CD4-positive, CD25-positive, alpha-beta regulatory T cell (primary cell): ENCODE data around the gene CSNK1E. TPM values are rescaled to one million over a fixed set of nuclear protein-coding genes. Genes with fewer than 3 reads are reported as not detected.

Source experiments
- ATAC-seq, 2 donors: fragments of 150-1000 bp; cut with Tn5 transposase; one replicate each; pipeline ENCODE4 v1.10.0; 2021; ENCODE audit warnings: low read depth in 2 of 2, moderate number of reproducible peaks in 2 of 2, moderate library complexity in 1 of 2
- DNase-seq, 3 donors: peaks; one replicate each; pipeline versions ENCODE4 v3.0.0 to v3.0.0-alpha.2; 2012 to 2022; ENCODE audit warnings: mixed read lengths in 1 of 3
- H3K27ac ChIP-seq: one replicate; pipeline ENCODE4 v1.7.0; 2013; ENCODE audit warnings: mild to moderate bottlenecking, low read length; ENCODE audit not compliant: insufficient read depth, poor library complexity, severe bottlenecking
- H3K27me3 ChIP-seq: one replicate; pipeline ENCODE4 v1.7.0; 2013; ENCODE audit warnings: low read length; ENCODE audit not compliant: control insufficient read depth, insufficient read depth
- H3K36me3 ChIP-seq: one replicate; pipeline ENCODE4 v1.7.0; 2013; ENCODE audit warnings: mild to moderate bottlenecking, low read length, moderate library complexity; ENCODE audit not compliant: control insufficient read depth, insufficient read depth
- H3K4me1 ChIP-seq: 2 replicates; pipeline ENCODE4 v1.7.0; 2013; ENCODE audit warnings: mild to moderate bottlenecking, low read length; ENCODE audit not compliant: insufficient read depth, control insufficient read depth, poor library complexity, severe bottlenecking
- H3K4me3 ChIP-seq: one replicate; pipeline ENCODE4 v1.7.0; 2013; ENCODE audit warnings: low read depth, mild to moderate bottlenecking, low read length, moderate library complexity
- H3K9me3 ChIP-seq, 2 experiments: 1 replicate in 1 of 2; 2 replicates in 1 of 2; pipeline ENCODE4 v1.7.0; 2013; ENCODE audit warnings: low read length in 2 of 2, mild to moderate bottlenecking in 1 of 2, moderate library complexity in 1 of 2; ENCODE audit not compliant: control insufficient read depth in 2 of 2
- H3K27ac Mint-ChIP-seq, 3 donors: one replicate each; pipeline ENCODE4 v1.8.0; 2020 to 2022; ENCODE audit warnings: mild to moderate bottlenecking in 3 of 3, mixed read lengths in 3 of 3, moderate library complexity in 2 of 3
- H3K27me3 Mint-ChIP-seq: one replicate; pipeline ENCODE4 v1.8.0; 2022; ENCODE audit warnings: mild to moderate bottlenecking, mixed read lengths
- H3K36me3 Mint-ChIP-seq: one replicate; pipeline ENCODE4 v1.8.0; 2020; ENCODE audit warnings: mixed read lengths
- H3K4me1 Mint-ChIP-seq, 4 donors: one replicate each; pipeline ENCODE4 v1.8.0; 2020 to 2022; ENCODE audit warnings: mixed read lengths in 4 of 4, mild to moderate bottlenecking in 1 of 4
- H3K4me3 Mint-ChIP-seq, 4 donors: one replicate each; pipeline ENCODE4 v1.8.0; 2020 to 2022; ENCODE audit warnings: mild to moderate bottlenecking in 4 of 4, mixed read lengths in 4 of 4, moderate library complexity in 3 of 4
- H3K9me3 Mint-ChIP-seq, 7 donors: one replicate each; pipeline ENCODE4 v1.8.0; 2020 to 2022; ENCODE audit warnings: mixed read lengths in 7 of 7, mild to moderate bottlenecking in 3 of 7, moderate library complexity in 2 of 7
- polyA plus RNA-seq, 4 donors: library from polyadenylated mRNA; unstranded; fragments of 300-500 nt; fragmentation: Illumina TruSeq; gene quantifications; one replicate each; pipeline ENCODE4 v1.2.3, GENCODE V29; 2021
- total RNA-seq: library from RNA; stranded (reverse); gene quantifications from one replicate; pipeline ENCODE4 v1.2.3, GENCODE V29; 2022

Gene CSNK1E
- total and polyA plus RNA-seq, 5 donors from 2014 or later: 7.4 to 154 (median 10.8) TPM

- DNase-seq: no peak
- Histone ChIP-seq H3K9me3 (no peaks in the 10 kb centered on the region), H3K27ac (no peak overlapping the region), H3K4me1 (peaks cover 16% of the 10 kb centered on the region), H3K27me3 (no peaks in the 10 kb centered on the region), H3K36me3 (no peaks in the 10 kb centered on the region), H3K4me3 (no peak overlapping the region)
- H3K36me3 Mint-ChIP-seq: no peaks in the 10 kb centered on the region
- H3K4me1 Mint-ChIP-seq: peaks cover 0 to 19% (median 7%) of the 10 kb centered on the region in 4 donors
- peak overlapping the region in 1 of 3 donors; percentile 10 for H3K27ac Mint-ChIP-seq
- no peaks in the 10 kb centered on the region for H3K27me3 Mint-ChIP-seq
- peak overlapping the region in 2 of 4 donors; percentile 41 to 47 for H3K4me3 Mint-ChIP-seq
- no peaks in the 10 kb centered on the region for H3K9me3 Mint-ChIP-seq
- ATAC-seq: no peak
Measured at GRCh38 chr22:38320605-38321402, 3.6 kb upstream of the CSNK1E start.

- Histone ChIP-seq H3K27ac (no peak overlapping the region), H3K4me3 (no peak overlapping the region), H3K36me3 (no peaks in the 10 kb centered on the region), H3K9me3 (no peaks in the 10 kb centered on the region), H3K4me1 (peaks cover 33% of the 10 kb centered on the region), H3K27me3 (no peaks in the 10 kb centered on the region)
- ATAC-seq: no peak
- Mint-ChIP-seq H3K27me3 (no peaks in the 10 kb centered on the region), H3K4me3 (peak overlapping the region; percentile 75 to 89 (median 82)), H3K9me3 (no peaks in the 10 kb centered on the region), H3K4me1 (peaks cover 0 to 36% (median 22%) of the 10 kb centered on the region in 4 donors), H3K27ac (peak overlapping the region; percentile 92 to 93 (median 93)), H3K36me3 (no peaks in the 10 kb centered on the region)
- no peak for DNase-seq
Measured at GRCh38 chr22:38318792-38319773, 1.9 kb upstream of the CSNK1E start.

DNA sequence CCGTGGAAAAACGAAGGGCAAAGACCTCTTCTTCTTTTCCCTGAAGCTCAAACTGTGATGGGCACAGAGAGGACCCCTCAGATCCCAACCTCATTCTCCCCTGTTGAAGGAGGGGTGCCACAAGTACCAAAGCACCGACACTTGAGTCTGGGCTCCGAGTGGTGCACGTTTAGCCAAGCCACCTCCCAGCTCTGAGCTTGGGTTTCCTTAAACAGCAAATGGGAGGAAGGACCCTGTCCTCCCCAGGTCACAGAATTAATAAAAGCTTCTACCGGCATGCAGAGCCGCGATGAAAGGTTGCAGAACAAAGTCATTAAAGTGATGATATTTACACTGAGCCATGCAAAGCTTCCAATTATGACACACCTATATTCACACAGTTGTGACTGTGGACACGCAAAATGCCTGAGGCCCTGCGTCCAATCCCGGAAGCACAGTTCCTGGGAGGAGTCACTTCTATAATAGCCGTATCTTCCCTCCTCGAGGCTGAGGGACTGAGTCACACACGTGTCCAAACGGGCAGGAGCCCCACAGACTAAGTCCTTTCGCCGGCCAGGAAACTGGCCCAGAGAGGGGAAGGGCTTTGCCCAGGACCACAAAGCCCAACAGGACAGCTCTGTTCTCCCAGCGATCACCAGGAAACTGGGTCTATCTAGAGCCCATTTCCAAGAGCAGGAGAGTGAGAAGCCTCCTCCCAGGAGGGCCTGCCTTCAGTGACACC is 922 bp upstream of the CSNK1E start:
- H3K4me1 ChIP-seq: peaks cover 42% of the 10 kb centered on the region
- H3K27ac ChIP-seq: peak overlapping the region; percentile 87
- ATAC-seq: no peak
- no peaks in the 10 kb centered on the region for H3K9me3 ChIP-seq
- peak overlapping the region; percentile 84 to 94 (median 88) for H3K4me3 Mint-ChIP-seq
- no peaks in the 10 kb centered on the region for H3K9me3 Mint-ChIP-seq
- peaks cover 3 to 45% (median 27%) of the 10 kb centered on the region in 4 donors for H3K4me1 Mint-ChIP-seq
- H3K4me3 ChIP-seq: peak overlapping the region; percentile 57
- H3K36me3 ChIP-seq: no peaks in the 10 kb centered on the region
- no peaks in the 10 kb centered on the region for H3K36me3 Mint-ChIP-seq
- peak overlapping the region; percentile 92 to 93 (median 93) for H3K27ac Mint-ChIP-seq
- DNase-seq: peak in 1 of 3 donors; percentile 7
- H3K27me3 ChIP-seq: no peaks in the 10 kb centered on the region
- no peaks in the 10 kb centered on the region for H3K27me3 Mint-ChIP-seq

DNA sequence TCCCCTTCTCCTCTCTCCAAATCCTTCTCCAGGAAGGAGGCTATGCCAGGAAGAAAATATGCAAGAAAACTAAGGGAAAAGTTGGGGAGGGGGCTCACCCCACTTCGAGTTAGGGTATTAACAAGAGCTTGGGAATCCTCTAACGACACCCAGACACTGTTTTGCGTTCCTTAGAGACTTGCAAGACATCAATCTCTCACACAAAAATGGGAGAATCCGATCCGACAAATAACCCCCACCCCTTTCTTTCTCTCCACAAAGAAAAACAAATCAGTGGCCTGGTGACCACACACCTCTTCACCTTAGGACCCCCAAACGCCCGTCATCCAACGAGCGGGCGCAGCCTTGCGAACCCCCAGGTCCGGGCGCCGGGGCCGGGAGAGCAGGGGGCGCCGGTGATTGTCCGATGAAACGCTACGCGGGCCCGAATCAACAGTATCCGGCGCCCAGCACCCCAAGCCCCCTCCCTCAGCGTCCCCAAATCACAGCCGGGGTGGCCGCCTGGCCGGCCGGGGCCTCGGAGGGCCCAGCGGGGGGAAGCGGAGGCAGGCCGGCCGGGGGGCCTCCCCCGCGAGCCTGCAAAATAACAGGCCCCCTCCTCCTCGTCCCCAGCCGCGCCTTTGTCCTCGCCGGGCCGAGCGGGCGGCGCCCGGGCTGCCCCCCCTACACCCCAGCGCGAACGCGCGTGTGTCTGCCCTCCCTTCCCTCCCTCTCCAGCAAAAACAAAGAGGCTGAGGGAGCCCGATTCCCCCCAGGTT is 690 bp downstream of the CSNK1E start:
- Histone ChIP-seq H3K9me3 (no peaks in the 10 kb centered on the region), H3K4me1 (peaks cover 45% of the 10 kb centered on the region), H3K27me3 (no peaks in the 10 kb centered on the region), H3K4me3 (peak overlapping the region; percentile 86), H3K36me3 (peaks cover 1% of the 10 kb centered on the region), H3K27ac (peak overlapping the region; percentile 88)
- peak overlapping the region; percentile 94 to 99 (median 96) for H3K27ac Mint-ChIP-seq
- DNase-seq: peak; percentile 55 to 69 (median 55)
- no peaks in the 10 kb centered on the region for H3K9me3 Mint-ChIP-seq
- H3K4me1 Mint-ChIP-seq: peaks cover 4 to 61% (median 32%) of the 10 kb centered on the region in 4 donors
- H3K4me3 Mint-ChIP-seq: peak overlapping the region; percentile 88 to 97 (median 94)
- no peaks in the 10 kb centered on the region for H3K36me3 Mint-ChIP-seq
- peak; percentile 47 to 54 for ATAC-seq
- H3K27me3 Mint-ChIP-seq: no peaks in the 10 kb centered on the region

- peaks cover 4 to 68% (median 35%) of the 10 kb centered on the region in 4 donors for H3K4me1 Mint-ChIP-seq
- Histone ChIP-seq H3K27me3 (no peaks in the 10 kb centered on the region), H3K4me3 (peak overlapping the region; percentile 86), H3K4me1 (peaks cover 52% of the 10 kb centered on the region), H3K9me3 (no peaks in the 10 kb centered on the region), H3K27ac (peak overlapping the region; percentile 88), H3K36me3 (peaks cover 3% of the 10 kb centered on the region)
- no peaks in the 10 kb centered on the region for H3K27me3 Mint-ChIP-seq
- ATAC-seq (no peak), DNase-seq (peak in 2 of 3 donors; percentile 16 to 37)
- peaks cover 3% of the 10 kb centered on the region for H3K36me3 Mint-ChIP-seq
- H3K9me3 Mint-ChIP-seq: no peaks in the 10 kb centered on the region
- peak overlapping the region; percentile 88 to 97 (median 94) for H3K4me3 Mint-ChIP-seq
- H3K27ac Mint-ChIP-seq: peak overlapping the region; percentile 94 to 99 (median 96)
Measured at GRCh38 chr22:38315823-38316363, 1.3 kb downstream of the CSNK1E start.

GRCh38 chr22:38314933-38315822 is 2.1 kb downstream of the CSNK1E start:
- Histone ChIP-seq H3K4me3 (peak overlapping the region; percentile 86), H3K27ac (peak overlapping the region; percentile 88)
- H3K36me3 Mint-ChIP-seq: peaks cover 3% of the 10 kb centered on the region

More at GRCh38 chr22:38314933-38315822, 2.1 kb downstream of the CSNK1E start:
- ATAC-seq (peak in 1 of 2 donors; percentile 19), DNase-seq (peak in 1 of 3 donors; percentile 31)
- Mint-ChIP-seq H3K27ac (peak overlapping the region; percentile 94 to 99 (median 96)), H3K4me1 (peaks cover 4 to 75% (median 38%) of the 10 kb centered on the region in 4 donors), H3K27me3 (no peaks in the 10 kb centered on the region), H3K9me3 (no peaks in the 10 kb centered on the region), H3K4me3 (peak overlapping the region; percentile 88 to 97 (median 94))
- peaks cover 52% of the 10 kb centered on the region for H3K4me1 ChIP-seq
- peaks cover 10% of the 10 kb centered on the region for H3K36me3 ChIP-seq
- H3K9me3 ChIP-seq: no peaks in the 10 kb centered on the region
- H3K27me3 ChIP-seq: no peaks in the 10 kb centered on the region
